ENCODE measurements around the gene TTLL13.

Gene TTLL13

GRCh38 chr15:90305932-90306331 is 56.6 kb downstream of the TTLL13 start:
- no peak overlapping the region for H3K4me3 ChIP-seq (ENCODE audit: low read depth, low read length)
- no peaks in the 10 kb centered on the region for H3K36me3 ChIP-seq
- DNase-seq = no peak
- H3K9me3 ChIP-seq (ENCODE audit: severe bottlenecking) = no peaks in the 10 kb centered on the region
- no peaks in the 10 kb centered on the region for H3K27me3 ChIP-seq (ENCODE audit: insufficient read depth, low read depth, severe bottlenecking)
- no peak overlapping the region for H3K27ac ChIP-seq
- no peak for TF ChIP-seq CTCF (IDR thresholded peaks at IDR 0.05; ENCODE audit: low read depth, low read length)

GRCh38 chr15:90306560-90306959 is 57.2 kb downstream of the TTLL13 start:
- Histone ChIP-seq H3K27ac (no peak overlapping the region), H3K36me3 (no peaks in the 10 kb centered on the region), H3K4me3 (ENCODE audit: low read depth, low read length) (no peak overlapping the region), H3K9me3 (ENCODE audit: severe bottlenecking) (no peaks in the 10 kb centered on the region), H3K27me3 (ENCODE audit: insufficient read depth, low read depth, severe bottlenecking) (no peaks in the 10 kb centered on the region)
- DNase-seq = no peak
- TF ChIP-seq CTCF (IDR thresholded peaks at IDR 0.05; ENCODE audit: low read depth, low read length) = no peak

- Histone ChIP-seq H3K27me3 (ENCODE audit: insufficient read depth, low read depth, severe bottlenecking) (no peaks in the 10 kb centered on the region), H3K36me3 (no peaks in the 10 kb centered on the region), H3K9me3 (ENCODE audit: severe bottlenecking) (no peaks in the 10 kb centered on the region), H3K4me3 (ENCODE audit: low read depth, low read length) (no peak overlapping the region), H3K27ac (no peak overlapping the region)
- no peak for TF ChIP-seq CTCF (IDR thresholded peaks at IDR 0.05; ENCODE audit: low read depth, low read length)
- DNase-seq = no peak
These were observed 58.3 kb downstream of the TTLL13 start for GRCh38 chr15:90307661-90308060.

DNA sequence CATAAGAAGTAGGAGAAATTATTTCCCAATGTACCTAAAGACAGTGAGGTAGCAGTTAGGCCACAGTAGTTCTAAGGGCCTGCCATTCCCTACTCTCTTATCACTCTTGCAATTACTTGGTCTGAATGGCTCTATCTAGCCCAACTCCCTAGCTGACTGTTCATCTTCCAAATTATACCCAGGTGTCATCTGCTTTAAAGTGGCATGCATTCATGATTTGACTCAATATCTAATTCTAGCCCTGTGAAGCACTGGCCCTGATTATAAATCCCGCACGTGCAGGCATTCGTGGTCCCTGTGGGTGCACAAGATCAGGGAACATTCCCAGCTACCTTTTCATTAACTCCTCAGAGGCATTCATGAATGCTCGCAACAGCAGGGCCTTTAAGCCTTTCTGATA is 59.7 kb downstream of the TTLL13 start:
- DNase-seq = no peak
- H3K9me3 ChIP-seq (ENCODE audit: severe bottlenecking) = no peaks in the 10 kb centered on the region
- no peak for TF ChIP-seq CTCF (IDR thresholded peaks at IDR 0.05; ENCODE audit: low read depth, low read length)
- H3K36me3 ChIP-seq = no peaks in the 10 kb centered on the region
- H3K4me3 ChIP-seq (ENCODE audit: low read depth, low read length) = no peak overlapping the region
- H3K27me3 ChIP-seq (ENCODE audit: insufficient read depth, low read depth, severe bottlenecking) = no peaks in the 10 kb centered on the region
- H3K27ac ChIP-seq = no peak overlapping the region
